Measurements from ENCODE around the gene PRKD2. TPM values are rescaled to one million over a fixed set of nuclear protein-coding genes. Genes with fewer than 3 reads are reported as not detected.

PRKD2 gene
- total and polyA plus RNA-seq, 2 experiments from 2014 or later = 53.8 to 68.0 TPM

DNA sequence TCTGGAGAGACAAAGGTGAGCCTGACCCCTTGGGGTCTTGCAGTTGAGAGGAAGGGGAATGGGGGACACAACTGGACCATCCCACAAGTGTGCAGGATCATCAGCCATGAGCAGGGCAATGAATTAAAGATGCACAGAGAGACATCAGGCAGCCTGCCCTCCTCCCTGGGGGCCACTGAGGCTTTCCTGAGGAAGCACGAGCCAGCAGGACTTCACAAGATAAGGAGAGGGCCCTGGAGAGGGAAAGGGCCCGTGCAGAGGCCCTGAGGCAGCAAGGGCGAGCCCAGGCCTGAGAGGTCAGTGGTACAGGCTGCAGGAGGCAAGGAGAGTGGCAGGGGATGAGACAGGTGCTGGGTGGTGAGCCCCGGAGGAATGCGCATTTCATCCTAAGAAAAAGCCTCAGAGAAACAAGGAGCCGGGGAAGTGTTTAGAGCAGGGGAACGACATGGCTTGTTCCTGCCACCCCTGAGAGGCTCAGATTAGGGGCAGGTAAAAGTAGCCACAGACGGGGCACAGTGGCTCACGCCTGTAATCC lies 9.0 kb upstream of the PRKD2 start:
- Histone ChIP-seq H3K79me2 (replicated peaks; ENCODE audit: insufficient read depth) (0 out of 2 replicates have a peak, but pooled peaks cover 7% of the 10 kb centered on the region), H3K4me2 (no peak overlapping the region), H3K4me3 (no peak overlapping the region), H3K9me2 (ENCODE audit: insufficient read depth) (no peaks in the 10 kb centered on the region), H3K27me3 (ENCODE audit: insufficient read depth) (no peaks in the 10 kb centered on the region), H3K4me1 (ENCODE audit: insufficient read depth) (no peaks in the 10 kb centered on the region), H3F3A (replicated peaks; ENCODE audit: low read depth) (peaks cover 3% of the 10 kb centered on the region; the same call in 1 of the 2 replicates), H4K20me1 (replicated peaks; ENCODE audit: insufficient read depth) (peaks cover 14% of the 10 kb centered on the region), H2AFZ (no peak overlapping the region), H3K27ac (ENCODE audit: low read depth) (no peak overlapping the region), H3K36me3 (ENCODE audit: insufficient read depth) (peaks cover 15% of the 10 kb centered on the region; the same call in 1 of the 2 replicates)
- peaks cover 24% of the 10 kb centered on the region for H3K4me1 Mint-ChIP-seq
- H3K9me3 Mint-ChIP-seq = peaks cover 3% of the 10 kb centered on the region; the same call in 1 of the 3 replicates
- no peak for TF ChIP-seq CREB1 (CRISPR knock-in tag; IDR thresholded peaks at IDR 0.05; ENCODE audit: low read depth)
- TF ChIP-seq NANOG (IDR thresholded peaks at IDR 0.05; ENCODE audit: borderline replicate concordance) = no peak
- no peak for TF ChIP-seq ZNF114 (CRISPR knock-in tag; IDR thresholded peaks at IDR 0.05)
- TF ChIP-seq, protein P1, sequence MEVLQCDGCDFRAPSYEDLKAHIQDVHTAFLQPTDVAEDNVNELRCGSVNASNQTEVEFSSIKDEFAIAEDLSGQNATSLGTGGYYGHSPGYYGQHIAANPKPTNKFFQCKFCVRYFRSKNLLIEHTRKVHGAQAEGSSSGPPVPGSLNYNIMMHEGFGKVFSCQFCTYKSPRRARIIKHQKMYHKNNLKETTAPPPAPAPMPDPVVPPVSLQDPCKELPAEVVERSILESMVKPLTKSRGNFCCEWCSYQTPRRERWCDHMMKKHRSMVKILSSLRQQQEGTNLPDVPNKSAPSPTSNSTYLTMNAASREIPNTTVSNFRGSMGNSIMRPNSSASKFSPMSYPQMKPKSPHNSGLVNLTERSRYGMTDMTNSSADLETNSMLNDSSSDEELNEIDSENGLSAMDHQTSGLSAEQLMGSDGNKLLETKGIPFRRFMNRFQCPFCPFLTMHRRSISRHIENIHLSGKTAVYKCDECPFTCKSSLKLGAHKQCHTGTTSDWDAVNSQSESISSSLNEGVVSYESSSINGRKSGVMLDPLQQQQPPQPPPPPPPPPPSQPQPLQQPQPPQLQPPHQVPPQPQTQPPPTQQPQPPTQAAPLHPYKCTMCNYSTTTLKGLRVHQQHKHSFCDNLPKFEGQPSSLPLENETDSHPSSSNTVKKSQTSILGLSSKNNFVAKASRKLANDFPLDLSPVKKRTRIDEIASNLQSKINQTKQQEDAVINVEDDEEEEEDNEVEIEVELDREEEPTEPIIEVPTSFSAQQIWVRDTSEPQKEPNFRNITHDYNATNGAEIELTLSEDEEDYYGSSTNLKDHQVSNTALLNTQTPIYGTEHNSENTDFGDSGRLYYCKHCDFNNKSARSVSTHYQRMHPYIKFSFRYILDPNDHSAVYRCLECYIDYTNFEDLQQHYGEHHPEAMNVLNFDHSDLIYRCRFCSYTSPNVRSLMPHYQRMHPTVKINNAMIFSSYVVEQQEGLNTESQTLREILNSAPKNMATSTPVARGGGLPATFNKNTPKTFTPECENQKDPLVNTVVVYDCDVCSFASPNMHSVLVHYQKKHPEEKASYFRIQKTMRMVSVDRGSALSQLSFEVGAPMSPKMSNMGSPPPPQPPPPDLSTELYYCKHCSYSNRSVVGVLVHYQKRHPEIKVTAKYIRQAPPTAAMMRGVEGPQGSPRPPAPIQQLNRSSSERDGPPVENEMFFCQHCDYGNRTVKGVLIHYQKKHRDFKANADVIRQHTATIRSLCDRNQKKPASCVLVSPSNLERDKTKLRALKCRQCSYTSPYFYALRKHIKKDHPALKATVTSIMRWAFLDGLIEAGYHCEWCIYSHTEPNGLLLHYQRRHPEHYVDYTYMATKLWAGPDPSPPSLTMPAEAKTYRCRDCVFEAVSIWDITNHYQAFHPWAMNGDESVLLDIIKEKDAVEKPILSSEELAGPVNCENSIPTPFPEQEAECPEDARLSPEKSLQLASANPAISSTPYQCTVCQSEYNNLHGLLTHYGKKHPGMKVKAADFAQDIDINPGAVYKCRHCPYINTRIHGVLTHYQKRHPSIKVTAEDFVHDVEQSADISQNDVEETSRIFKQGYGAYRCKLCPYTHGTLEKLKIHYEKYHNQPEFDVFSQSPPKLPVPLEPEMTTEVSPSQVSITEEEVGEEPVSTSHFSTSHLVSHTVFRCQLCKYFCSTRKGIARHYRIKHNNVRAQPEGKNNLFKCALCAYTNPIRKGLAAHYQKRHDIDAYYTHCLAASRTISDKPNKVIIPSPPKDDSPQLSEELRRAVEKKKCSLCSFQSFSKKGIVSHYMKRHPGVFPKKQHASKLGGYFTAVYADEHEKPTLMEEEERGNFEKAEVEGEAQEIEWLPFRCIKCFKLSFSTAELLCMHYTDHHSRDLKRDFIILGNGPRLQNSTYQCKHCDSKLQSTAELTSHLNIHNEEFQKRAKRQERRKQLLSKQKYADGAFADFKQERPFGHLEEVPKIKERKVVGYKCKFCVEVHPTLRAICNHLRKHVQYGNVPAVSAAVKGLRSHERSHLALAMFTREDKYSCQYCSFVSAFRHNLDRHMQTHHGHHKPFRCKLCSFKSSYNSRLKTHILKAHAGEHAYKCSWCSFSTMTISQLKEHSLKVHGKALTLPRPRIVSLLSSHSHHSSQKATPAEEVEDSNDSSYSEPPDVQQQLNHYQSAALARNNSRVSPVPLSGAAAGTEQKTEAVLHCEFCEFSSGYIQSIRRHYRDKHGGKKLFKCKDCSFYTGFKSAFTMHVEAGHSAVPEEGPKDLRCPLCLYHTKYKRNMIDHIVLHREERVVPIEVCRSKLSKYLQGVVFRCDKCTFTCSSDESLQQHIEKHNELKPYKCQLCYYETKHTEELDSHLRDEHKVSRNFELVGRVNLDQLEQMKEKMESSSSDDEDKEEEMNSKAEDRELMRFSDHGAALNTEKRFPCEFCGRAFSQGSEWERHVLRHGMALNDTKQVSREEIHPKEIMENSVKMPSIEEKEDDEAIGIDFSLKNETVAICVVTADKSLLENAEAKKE (CRISPR knock-in tag; IDR thresholded peaks at IDR 0.05) = no peak
- TF ChIP-seq EZH2phosphoT487 (IDR thresholded peaks at IDR 0.05; ENCODE audit: unreplicated experiment) = no peak
- peaks cover 9% of the 10 kb centered on the region for H3K27me3 Mint-ChIP-seq (ENCODE audit: insufficient read depth, low read depth, poor library complexity)
- no peak; the same call in 2 of the 3 replicates for ATAC-seq
- no peak for DNase-seq (ENCODE audit: low spot score)
- peak overlapping the region; percentile 16; the same call in 1 of the 3 replicates for H3K4me3 Mint-ChIP-seq
- H3K36me3 Mint-ChIP-seq (ENCODE audit: low read depth) = peaks cover 78% of the 10 kb centered on the region
- H3K27ac Mint-ChIP-seq = peak overlapping the region; percentile 88
